Uterus (tissue), 2 donors: ENCODE data around the gene IL13RA1.
A peak's percentile ranks its signal among the peaks of the same experiment; 100 is the strongest.

Source experiments
- POLR2A ChIP-seq, 2 donors: fragments of 450-650 bp; IDR thresholded peaks; one replicate each; pipeline ENCODE4 v1.6.1; 2016; ENCODE audit warnings: antibody characterized with exemption in 2 of 2, mild to moderate bottlenecking in 1 of 2, moderate library complexity in 1 of 2
- TF ChIP-seq, protein P1 (sequence below), 4 experiments: fragments of 200-600 bp in 2 of 4; fragments of 450-650 bp in 2 of 4; sonication (generic) in 2 of 4; IDR thresholded peaks; one replicate each; pipeline ENCODE4 v1.5.1; 2016 to 2019; ENCODE audit warnings: antibody characterized with exemption in 4 of 4, mild to moderate bottlenecking in 2 of 4, moderate library complexity in 1 of 4

DNA sequence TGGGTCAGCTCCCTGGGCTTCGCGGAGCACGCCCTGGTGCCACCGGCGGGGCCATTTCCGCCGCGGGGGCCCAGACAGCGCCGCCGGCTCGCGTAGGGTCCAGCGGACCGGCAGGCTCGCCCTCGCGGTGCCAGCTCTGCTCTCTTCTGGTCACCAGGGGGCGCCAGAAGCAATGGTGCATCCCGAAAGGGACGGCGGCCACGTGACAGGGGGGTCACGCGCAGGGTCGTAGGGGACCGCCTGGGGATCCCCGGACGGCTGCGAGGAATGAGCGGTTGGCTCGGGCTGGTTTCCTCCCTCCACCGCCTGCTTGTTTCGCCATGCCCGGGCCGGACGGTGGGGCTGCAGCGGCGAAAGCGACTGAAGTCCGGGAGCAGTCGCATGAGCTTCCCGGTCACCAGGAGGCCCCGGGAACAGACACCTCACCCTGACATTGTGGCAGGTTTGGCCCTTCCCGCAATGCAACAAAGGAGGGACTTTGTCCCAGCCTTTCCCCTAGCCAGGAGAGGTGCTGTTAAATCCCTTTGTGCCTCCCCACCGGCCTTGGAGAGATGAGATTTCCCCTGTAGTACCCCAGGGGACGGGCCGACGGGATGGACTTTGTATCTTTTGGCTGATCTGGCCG lies 112.0 kb downstream of the IL13RA1 start:
- TF ChIP-seq, protein P1, sequence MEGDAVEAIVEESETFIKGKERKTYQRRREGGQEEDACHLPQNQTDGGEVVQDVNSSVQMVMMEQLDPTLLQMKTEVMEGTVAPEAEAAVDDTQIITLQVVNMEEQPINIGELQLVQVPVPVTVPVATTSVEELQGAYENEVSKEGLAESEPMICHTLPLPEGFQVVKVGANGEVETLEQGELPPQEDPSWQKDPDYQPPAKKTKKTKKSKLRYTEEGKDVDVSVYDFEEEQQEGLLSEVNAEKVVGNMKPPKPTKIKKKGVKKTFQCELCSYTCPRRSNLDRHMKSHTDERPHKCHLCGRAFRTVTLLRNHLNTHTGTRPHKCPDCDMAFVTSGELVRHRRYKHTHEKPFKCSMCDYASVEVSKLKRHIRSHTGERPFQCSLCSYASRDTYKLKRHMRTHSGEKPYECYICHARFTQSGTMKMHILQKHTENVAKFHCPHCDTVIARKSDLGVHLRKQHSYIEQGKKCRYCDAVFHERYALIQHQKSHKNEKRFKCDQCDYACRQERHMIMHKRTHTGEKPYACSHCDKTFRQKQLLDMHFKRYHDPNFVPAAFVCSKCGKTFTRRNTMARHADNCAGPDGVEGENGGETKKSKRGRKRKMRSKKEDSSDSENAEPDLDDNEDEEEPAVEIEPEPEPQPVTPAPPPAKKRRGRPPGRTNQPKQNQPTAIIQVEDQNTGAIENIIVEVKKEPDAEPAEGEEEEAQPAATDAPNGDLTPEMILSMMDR (IDR thresholded peaks at IDR 0.05): peak; percentile 57 to 71 (median 69)
- TF ChIP-seq POLR2A (IDR thresholded peaks at IDR 0.05): no peak
